Spleen (tissue), 11 donors: ENCODE results near the gene MBTPS1. TPM values are rescaled to one million over a fixed set of nuclear protein-coding genes. Genes with fewer than 3 reads are reported as not detected.

Source experiments
- DNase-seq: peaks from one replicate; pipeline ENCODE4 v3.0.0-alpha.2; 2020
- H3K27ac ChIP-seq, 8 donors: fragments of 200-600 bp; sonication (generic) in 7 of 8; 1 replicate in 4 of 8; 2 replicates in 4 of 8; pipeline versions ENCODE4 v1.5.0 to v1.8.0; 2016 to 2021; ENCODE audit warnings: inconsistent platforms in 4 of 8, mild to moderate bottlenecking in 4 of 8, moderate library complexity in 1 of 8
- H3K27me3 ChIP-seq, 7 donors: fragments of 200-600 bp; sonication (generic) in 6 of 7; replicated peaks in 1 of 7; 1 replicate in 4 of 7; 2 replicates in 3 of 7; pipeline versions ENCODE4 v1.5.0 to v1.8.0; 2016 to 2021; ENCODE audit warnings: inconsistent platforms in 3 of 7, mild to moderate bottlenecking in 1 of 7
- H3K36me3 ChIP-seq, 6 donors: fragments of 200-600 bp; sonication (generic) in 5 of 6; 1 replicate in 4 of 6; 2 replicates in 2 of 6; pipeline versions ENCODE4 v1.5.0 to v1.8.0; 2016 to 2021; ENCODE audit warnings: inconsistent platforms in 2 of 6
- H3K4me1 ChIP-seq, 6 donors: fragments of 200-600 bp; sonication (generic) in 5 of 6; 1 replicate in 3 of 6; 2 replicates in 3 of 6; pipeline versions ENCODE4 v1.5.0 to v1.8.0; 2016 to 2021; ENCODE audit warnings: inconsistent platforms in 3 of 6
- H3K4me3 ChIP-seq, 8 donors: fragments of 200-600 bp; sonication (generic) in 7 of 8; 1 replicate in 4 of 8; 2 replicates in 4 of 8; pipeline versions ENCODE4 v1.5.0 to v1.8.0; 2016 to 2021; ENCODE audit warnings: inconsistent platforms in 4 of 8, mild to moderate bottlenecking in 4 of 8, moderate library complexity in 2 of 8
- H3K9me3 ChIP-seq, 8 donors: fragments of 200-600 bp; sonication (generic) in 7 of 8; 1 replicate in 4 of 8; 2 replicates in 4 of 8; pipeline versions ENCODE4 v1.5.0 to v1.8.0; 2016 to 2021; ENCODE audit warnings: inconsistent platforms in 4 of 8
- POLR2A ChIP-seq, 3 donors: fragments of 450-650 bp; IDR thresholded peaks; one replicate each; pipeline ENCODE4 v1.5.1; 2017; ENCODE audit warnings: antibody characterized with exemption in 3 of 3, mild to moderate bottlenecking in 1 of 3
- POLR2AphosphoS5 ChIP-seq, 3 donors: sonication (generic); formaldehyde crosslinking; IDR thresholded peaks; one replicate each; pipeline ENCODE4 v1.5.1; 2017; ENCODE audit warnings: antibody characterized with exemption in 3 of 3
- WGBS, 5 donors: extraction: QIAGEN DNeasy Blood & Tissue Kit in 3 of 5; methylation state at CpG; one replicate each; pipeline versions ENCODE4 v1.1.5 to v1.1.7; 2013 to 2018; 5-methylcytosine and 5-hydroxymethylcytosine counted together
- intact Hi-C: fragments of 100-400 bp; cut with DNase I; formaldehyde crosslinking; loops from one replicate; pipeline ENCODE4 v1.15.0; 2023; ENCODE audit warnings: low total_unique reads
- polyA plus RNA-seq, 3 donors: library from polyadenylated mRNA; stranded (reverse); fragments of 200-250 nt; gene quantifications; one replicate each; pipeline ENCODE4 v1.2.1, GENCODE V29; 2013
- total RNA-seq, 7 donors: library from RNA; depleted of rRNA in 3 of 7; stranded (reverse); fragments of >200 nt in 3 of 7; fragmentation: NEBNext Ultra II Directional in 4 of 7; extraction: Animal tissue kit (Norgen Biotek cat#: 25700) in 4 of 7; gene quantifications; one replicate each; pipeline versions ENCODE4 v1.1.0 to v1.2.1, GENCODE V29; 2016 to 2021
- TF ChIP-seq, protein P1 (sequence below), 11 experiments: fragments of 200-600 bp in 7 of 11; fragments of 450-650 bp in 4 of 11; sonication (generic) in 4 of 11; IDR thresholded peaks in 8 of 11; conservative IDR thresholded peaks in 3 of 11; 1 replicate in 7 of 11; 2 replicates in 4 of 11; pipeline versions ENCODE4 v1.4.0 to v1.8.0; 2016 to 2021; ENCODE audit warnings: antibody characterized with exemption in 11 of 11, inconsistent platforms in 4 of 11, mild to moderate bottlenecking in 1 of 11
- donor health status: healthy with polysubstance abuse.
- donor health status: DM: no; HTN: no; CAD: no; lungs with moderate emphysema.
- donor health status: DM: no; HTN: no; CAD: no.
- donor health status: Bipolar disorder and iron deficiency.
- donor health status: healthy.
- donor health status: DM: no; HTN: no; CAD: no.
- donor health status: DM: yes; HTN: yes; CAD: no.

MBTPS1 gene
- total and polyA plus RNA-seq, 10 donors, result 34.5 to 121 (median 91.1) TPM

DNA sequence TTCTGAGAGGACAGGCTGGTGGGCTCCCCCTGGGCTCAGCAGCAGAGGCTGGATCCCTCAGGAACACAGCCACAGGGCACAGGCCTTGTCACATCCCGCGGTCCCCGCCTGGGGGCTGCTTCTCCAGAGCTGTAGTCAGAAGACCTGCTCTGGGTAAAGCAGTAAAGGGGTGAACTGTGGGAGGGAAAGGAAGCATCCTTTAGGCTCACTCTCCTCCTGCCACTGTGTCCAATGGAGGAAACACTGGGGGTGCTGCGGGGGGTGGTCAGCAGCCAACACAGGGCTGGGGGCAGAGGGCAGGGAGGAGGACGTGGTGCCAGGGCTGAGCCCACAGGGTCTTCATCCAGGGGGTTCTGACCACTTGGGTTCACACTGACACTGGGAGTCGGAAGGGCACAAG, 69.1 kb downstream of the MBTPS1 start:
- TF ChIP-seq, protein P1, sequence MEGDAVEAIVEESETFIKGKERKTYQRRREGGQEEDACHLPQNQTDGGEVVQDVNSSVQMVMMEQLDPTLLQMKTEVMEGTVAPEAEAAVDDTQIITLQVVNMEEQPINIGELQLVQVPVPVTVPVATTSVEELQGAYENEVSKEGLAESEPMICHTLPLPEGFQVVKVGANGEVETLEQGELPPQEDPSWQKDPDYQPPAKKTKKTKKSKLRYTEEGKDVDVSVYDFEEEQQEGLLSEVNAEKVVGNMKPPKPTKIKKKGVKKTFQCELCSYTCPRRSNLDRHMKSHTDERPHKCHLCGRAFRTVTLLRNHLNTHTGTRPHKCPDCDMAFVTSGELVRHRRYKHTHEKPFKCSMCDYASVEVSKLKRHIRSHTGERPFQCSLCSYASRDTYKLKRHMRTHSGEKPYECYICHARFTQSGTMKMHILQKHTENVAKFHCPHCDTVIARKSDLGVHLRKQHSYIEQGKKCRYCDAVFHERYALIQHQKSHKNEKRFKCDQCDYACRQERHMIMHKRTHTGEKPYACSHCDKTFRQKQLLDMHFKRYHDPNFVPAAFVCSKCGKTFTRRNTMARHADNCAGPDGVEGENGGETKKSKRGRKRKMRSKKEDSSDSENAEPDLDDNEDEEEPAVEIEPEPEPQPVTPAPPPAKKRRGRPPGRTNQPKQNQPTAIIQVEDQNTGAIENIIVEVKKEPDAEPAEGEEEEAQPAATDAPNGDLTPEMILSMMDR (IDR thresholded peaks at IDR 0.05 in 8 of 11, conservative IDR thresholded peaks at IDR 0.05 in 3 of 11), result no peak
- H3K4me3 ChIP-seq, result no peak overlapping the region
- H3K9me3 ChIP-seq, result no peaks in the 10 kb centered on the region
- H3K36me3 ChIP-seq, result peaks cover 0 to 58% (median 25%) of the 10 kb centered on the region in 6 donors
- 83 to 92% (median 89%) methylated on average over 3 to 6 of the region's 6 CpGs for WGBS, 5 donors
- no peak overlapping the region for H3K27ac ChIP-seq
- intact Hi-C loops, result no loop called here
- H3K4me1 ChIP-seq, result peaks cover 0 to 13% (median 0%) of the 10 kb centered on the region in 6 donors
- DNase-seq, result peak; percentile 64
- peaks cover 0 to 28% (median 0%) of the 10 kb centered on the region in 7 donors for H3K27me3 ChIP-seq

DNA sequence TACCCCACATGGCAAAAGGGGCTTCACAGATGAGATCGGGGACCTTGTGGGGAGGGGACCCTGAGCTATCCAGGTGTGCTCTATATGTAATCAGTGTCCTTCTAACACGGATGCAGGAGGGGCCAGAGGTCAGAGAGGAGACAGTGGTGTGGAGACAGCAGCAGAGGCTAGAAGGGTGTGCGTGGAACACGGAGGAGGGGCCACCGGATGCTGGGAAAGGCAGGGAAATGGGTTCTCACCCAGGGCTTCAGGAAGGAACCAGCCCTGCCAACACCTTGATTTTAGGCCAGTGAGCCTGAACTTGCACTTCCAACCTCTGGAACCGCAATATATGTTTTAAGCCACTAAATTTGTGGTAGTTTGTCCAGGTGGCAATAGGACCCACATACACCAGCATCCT, 69.5 kb downstream of the MBTPS1 start:
- peak; percentile 34 for DNase-seq
- H3K4me3 ChIP-seq, result no peak overlapping the region
- no peak overlapping the region for H3K27ac ChIP-seq
- TF ChIP-seq POLR2A (IDR thresholded peaks at IDR 0.05), result no peak
- TF ChIP-seq, protein P1 (IDR thresholded peaks at IDR 0.05 in 8 of 11, conservative IDR thresholded peaks at IDR 0.05 in 3 of 11), result no peak
- TF ChIP-seq POLR2AphosphoS5 (IDR thresholded peaks at IDR 0.05), result no peak
- H3K27me3 ChIP-seq, result peaks cover 0 to 33% (median 0%) of the 10 kb centered on the region in 7 donors
- intact Hi-C loops, result no loop called here
- H3K4me1 ChIP-seq, result peaks cover 0 to 13% (median 0%) of the 10 kb centered on the region in 6 donors
- no peaks in the 10 kb centered on the region for H3K9me3 ChIP-seq
- WGBS, 5 donors, result 83 to 95% (median 89%) methylated on average over 6 of the region's 6 CpGs
- peaks cover 0 to 54% (median 22%) of the 10 kb centered on the region in 6 donors for H3K36me3 ChIP-seq

DNA sequence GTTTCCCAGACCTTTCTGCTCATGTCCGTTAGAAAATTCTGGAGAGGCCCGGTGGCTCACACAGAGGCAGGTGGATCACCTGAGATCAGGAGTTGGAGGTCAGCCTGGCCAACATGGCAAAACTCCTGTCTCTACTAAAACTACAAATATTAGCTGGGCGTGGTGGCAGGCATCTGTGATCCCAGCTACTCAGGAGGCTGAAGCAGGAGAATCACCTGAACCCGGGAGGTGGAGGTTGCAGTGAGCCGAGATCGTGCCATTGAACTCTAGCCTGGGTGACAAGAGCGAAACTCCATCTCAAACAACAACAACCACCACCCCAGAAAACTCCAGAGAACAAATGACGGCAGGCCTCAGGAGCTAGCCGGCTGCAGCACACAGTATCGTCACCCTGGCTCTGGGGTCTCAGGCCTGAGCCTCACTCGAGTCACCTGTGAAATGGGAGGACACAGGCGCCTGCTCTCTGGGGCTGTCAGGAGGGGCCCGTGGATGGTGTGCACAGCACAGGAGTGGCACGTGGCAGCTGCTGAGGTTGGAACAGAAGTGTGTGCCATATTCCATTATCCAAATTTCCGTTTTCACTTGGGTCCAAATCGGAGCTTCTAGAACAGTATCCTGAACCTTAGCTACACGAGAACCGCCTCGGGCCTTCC, 70.8 kb downstream of the MBTPS1 start:
- H3K27ac ChIP-seq, result no peak overlapping the region
- peaks cover 0 to 41% (median 19%) of the 10 kb centered on the region in 6 donors for H3K36me3 ChIP-seq
- DNase-seq, result peak; percentile 32
- H3K9me3 ChIP-seq, result no peaks in the 10 kb centered on the region
- H3K4me1 ChIP-seq, result peaks cover 0 to 13% (median 0%) of the 10 kb centered on the region in 6 donors
- H3K4me3 ChIP-seq, result no peak overlapping the region
- 90 to 95% (median 92%) methylated on average over 17 to 19 of the region's 19 CpGs for WGBS, 5 donors
- TF ChIP-seq POLR2AphosphoS5 (IDR thresholded peaks at IDR 0.05), result no peak
- TF ChIP-seq POLR2A (IDR thresholded peaks at IDR 0.05), result no peak
- TF ChIP-seq, protein P1 (IDR thresholded peaks at IDR 0.05 in 8 of 11, conservative IDR thresholded peaks at IDR 0.05 in 3 of 11), result no peak
- intact Hi-C loops, result no loop called here
- peaks cover 0 to 41% (median 0%) of the 10 kb centered on the region in 7 donors for H3K27me3 ChIP-seq

DNA sequence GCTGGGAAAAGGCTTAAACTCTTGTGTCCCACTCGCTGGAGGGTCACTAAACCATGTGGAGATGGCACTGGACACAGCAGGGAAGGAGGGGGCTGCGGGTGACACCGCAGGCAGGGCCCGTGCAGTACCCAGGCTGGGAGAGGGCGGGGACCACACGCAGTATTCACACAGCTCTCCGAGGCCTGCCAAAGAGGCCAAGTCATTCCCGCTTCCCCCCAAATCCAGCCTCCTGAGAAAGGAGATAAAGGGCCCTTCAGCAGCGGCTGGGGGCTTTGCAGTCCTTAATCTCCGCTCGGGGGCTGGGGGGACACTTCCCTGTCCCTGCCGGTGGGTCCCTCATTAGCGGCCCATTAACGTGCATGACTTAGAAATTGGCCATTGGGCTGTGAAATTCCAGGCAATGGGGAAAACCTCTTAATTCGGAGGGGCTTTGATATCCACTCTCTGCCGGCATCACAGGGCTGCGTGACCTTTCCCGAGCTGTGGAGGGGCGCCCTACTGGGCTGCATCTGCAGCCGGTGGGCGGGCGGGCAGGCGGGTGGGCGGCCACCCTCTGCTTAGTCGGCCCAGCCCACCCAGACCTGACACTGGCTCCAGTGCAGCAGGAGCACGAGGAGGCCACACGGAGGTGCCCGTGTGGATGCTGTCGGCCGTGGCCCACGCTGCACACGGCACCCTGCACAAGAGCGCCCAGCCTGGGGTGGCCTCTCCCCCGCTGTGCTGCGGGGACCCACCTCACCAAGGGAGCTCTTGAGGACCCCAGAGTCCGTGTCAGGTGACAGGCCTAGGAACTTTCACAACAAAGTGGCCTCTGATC, 71.5 kb downstream of the MBTPS1 start:
- Histone ChIP-seq H3K27ac (no peak overlapping the region), H3K9me3 (no peaks in the 10 kb centered on the region), H3K27me3 (peaks cover 0 to 45% (median 0%) of the 10 kb centered on the region in 7 donors), H3K4me3 (no peak overlapping the region), H3K36me3 (peaks cover 0 to 34% (median 17%) of the 10 kb centered on the region in 6 donors), H3K4me1 (peaks cover 0 to 13% (median 0%) of the 10 kb centered on the region in 6 donors)
- intact Hi-C loops, result no loop called here
- 64 to 70% (median 65%) methylated on average over 22 to 36 of the region's 36 CpGs for WGBS, 5 donors
- TF ChIP-seq POLR2AphosphoS5 (IDR thresholded peaks at IDR 0.05), result no peak
- TF ChIP-seq, protein P1 (IDR thresholded peaks at IDR 0.05 in 8 of 11, conservative IDR thresholded peaks at IDR 0.05 in 3 of 11), result no peak
- TF ChIP-seq POLR2A (IDR thresholded peaks at IDR 0.05), result no peak
- peak; percentile 65 for DNase-seq
